Lower lobe of right lung (tissue), 2 donors: Measurements from ENCODE around the gene MAGEC3. TPM values are rescaled to one million over a fixed set of nuclear protein-coding genes. Genes with fewer than 3 reads are reported as not detected.

Experiments
- ATAC-seq, 2 donors: fragments of 200-7000 bp; cut with Tn5 transposase; one replicate each; pipeline ENCODE4 v1.9.1; 2020 to 2022; ENCODE audit warnings: mild to moderate bottlenecking in 2 of 2, moderate library complexity in 2 of 2
- DNase-seq: peaks from one replicate; pipeline ENCODE4 v3.0.0-alpha.2; 2020
- H3K27ac ChIP-seq: fragments of 200-600 bp; one replicate; pipeline ENCODE4 v1.8.0; 2022
- H3K27me3 ChIP-seq: fragments of 200-600 bp; one replicate; pipeline ENCODE4 v1.8.0; 2022; ENCODE audit warnings: low read depth
- H3K36me3 ChIP-seq: fragments of 200-600 bp; one replicate; pipeline ENCODE4 v1.8.0; 2022; ENCODE audit warnings: mild to moderate bottlenecking
- H3K4me1 ChIP-seq: fragments of 200-600 bp; one replicate; pipeline ENCODE4 v1.8.0; 2022
- H3K4me3 ChIP-seq: fragments of 200-600 bp; one replicate; pipeline ENCODE4 v1.8.0; 2022; ENCODE audit warnings: mild to moderate bottlenecking
- H3K9me3 ChIP-seq: fragments of 200-600 bp; one replicate; pipeline ENCODE4 v1.8.0; 2022
- CTCF ChIP-seq: fragments of 200-600 bp; IDR thresholded peaks from one replicate; pipeline ENCODE4 v1.8.0; 2022; ENCODE audit warnings: antibody characterized with exemption, mild to moderate bottlenecking
- intact Hi-C: fragments of 100-400 bp; cut with DNase I; formaldehyde crosslinking; loops from one replicate; pipeline ENCODE4 v1.11.0; 2022
- total RNA-seq: library from RNA; stranded (reverse); fragmentation: NEBNext Ultra II Directional; extraction: Animal tissue kit (Norgen Biotek cat#: 25700); gene quantifications from one replicate; pipeline ENCODE4 v1.2.1, GENCODE V29; 2021
- donor health status: DM: no; HTN: yes; CAD: no; lungs with severe emphysema.

The MAGEC3 gene
- total RNA-seq, 1 donor from 2014 or later: not detected

DNA sequence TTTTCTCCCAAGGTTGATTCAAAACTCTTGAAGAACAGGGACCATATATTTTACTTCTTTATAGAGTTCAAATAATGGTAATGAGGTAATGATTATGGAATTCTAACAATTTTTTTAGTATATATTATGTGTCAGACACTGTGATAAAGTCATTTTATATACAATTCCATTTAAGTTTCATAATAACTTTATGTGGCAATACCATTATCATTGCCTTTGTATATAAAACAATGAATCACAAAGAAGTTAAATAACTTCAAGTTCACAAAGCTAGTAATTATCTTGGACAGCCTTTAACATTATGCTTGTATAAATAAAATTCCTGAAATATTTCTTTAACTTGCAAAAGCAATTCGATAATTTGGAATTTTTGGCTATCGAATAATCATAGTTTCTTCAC lies 86.2 kb downstream of the MAGEC3 start:
- Histone ChIP-seq H3K36me3 (no peaks in the 10 kb centered on the region), H3K27me3 (no peaks in the 10 kb centered on the region), H3K4me3 (no peak overlapping the region), H3K27ac (no peak overlapping the region), H3K4me1 (no peaks in the 10 kb centered on the region), H3K9me3 (no peaks in the 10 kb centered on the region)
- no peak for ATAC-seq
- DNase-seq: no peak
- intact Hi-C loops: no loop called here
- no peak for TF ChIP-seq CTCF

DNA sequence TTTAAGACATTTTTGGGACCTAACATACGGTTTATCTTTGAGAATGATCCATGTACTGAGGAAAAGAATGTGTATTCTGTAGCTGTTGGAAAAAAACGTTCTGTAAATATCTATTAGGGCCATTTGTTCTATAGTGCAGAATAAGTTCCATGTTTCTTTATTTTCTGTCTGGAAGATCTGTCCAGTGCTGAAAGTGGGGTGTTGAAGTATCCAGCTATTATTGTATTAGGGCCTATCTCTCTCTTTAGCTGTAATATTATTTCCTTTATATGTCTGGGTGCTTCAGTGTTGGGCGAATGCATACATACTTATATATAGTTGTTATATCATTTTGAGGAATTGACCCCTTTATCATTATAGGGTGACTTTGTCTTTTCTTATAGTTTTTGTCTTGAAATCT lies 90.3 kb downstream of the MAGEC3 start:
- intact Hi-C loops: no loop called here
- no peaks in the 10 kb centered on the region for H3K9me3 ChIP-seq
- ATAC-seq (no peak), DNase-seq (no peak)
- no peak for TF ChIP-seq CTCF
- no peak overlapping the region for H3K27ac ChIP-seq
- no peaks in the 10 kb centered on the region for H3K4me1 ChIP-seq
- H3K36me3 ChIP-seq: no peaks in the 10 kb centered on the region
- H3K4me3 ChIP-seq: no peak overlapping the region
- no peaks in the 10 kb centered on the region for H3K27me3 ChIP-seq

- no peak for DNase-seq
- intact Hi-C loops: no loop called here
- no peaks in the 10 kb centered on the region for H3K9me3 ChIP-seq
- no peak for ATAC-seq
- no peak overlapping the region for H3K4me3 ChIP-seq
- H3K4me1 ChIP-seq: no peaks in the 10 kb centered on the region
- H3K36me3 ChIP-seq: no peaks in the 10 kb centered on the region
- H3K27me3 ChIP-seq: no peaks in the 10 kb centered on the region
- no peak overlapping the region for H3K27ac ChIP-seq
- TF ChIP-seq CTCF: no peak
These were observed 96.0 kb downstream of the MAGEC3 start for GRCh38 chrX:141934059-141934641.

DNA sequence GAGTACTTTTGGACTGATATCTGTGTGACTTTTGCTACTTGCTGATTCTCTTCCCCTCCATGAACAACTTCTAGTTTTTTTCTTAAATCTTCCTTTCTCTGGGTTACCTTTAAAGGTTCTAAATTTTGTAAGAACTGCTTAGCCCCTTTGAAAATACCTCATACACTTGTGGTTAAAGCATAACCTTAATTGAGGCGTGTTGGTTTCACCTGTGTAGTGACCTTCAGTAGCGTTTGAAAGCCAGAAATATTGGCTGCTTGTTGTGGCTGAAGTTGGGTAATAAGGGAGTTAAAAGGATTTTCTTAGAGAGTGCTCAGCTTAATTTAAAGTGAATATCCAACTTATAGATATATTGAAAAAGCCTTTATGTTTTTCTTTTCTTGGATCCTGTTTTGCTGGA lies 97.5 kb downstream of the MAGEC3 start:
- Histone ChIP-seq H3K9me3 (no peaks in the 10 kb centered on the region), H3K36me3 (no peaks in the 10 kb centered on the region), H3K4me1 (no peaks in the 10 kb centered on the region), H3K4me3 (no peak overlapping the region), H3K27ac (no peak overlapping the region), H3K27me3 (no peaks in the 10 kb centered on the region)
- DNase-seq (no peak), ATAC-seq (no peak)
- intact Hi-C loops: no loop called here
- no peak for TF ChIP-seq CTCF

DNA sequence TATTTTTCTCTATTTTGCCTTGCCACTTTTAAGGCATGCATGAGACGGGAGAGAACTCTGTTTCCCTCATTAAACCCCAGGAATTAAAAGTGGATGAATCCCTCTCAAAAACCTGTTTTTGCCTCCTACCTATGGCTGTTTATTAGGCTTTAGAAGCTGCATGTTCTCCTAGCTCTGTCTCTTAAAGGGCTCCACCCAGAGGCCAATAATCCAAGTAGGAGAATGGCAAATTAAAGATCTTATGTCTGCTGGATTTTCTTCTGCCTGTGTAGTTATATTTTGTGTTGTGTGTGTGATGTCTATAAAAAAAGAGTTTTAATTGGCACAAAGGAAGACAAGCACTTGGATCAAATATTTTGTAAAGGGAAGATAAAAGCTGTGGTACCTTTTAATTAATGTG lies 98.0 kb downstream of the MAGEC3 start:
- Histone ChIP-seq H3K27ac (no peak overlapping the region), H3K4me1 (no peaks in the 10 kb centered on the region), H3K9me3 (no peaks in the 10 kb centered on the region), H3K27me3 (no peaks in the 10 kb centered on the region), H3K36me3 (no peaks in the 10 kb centered on the region), H3K4me3 (no peak overlapping the region)
- no peak for ATAC-seq
- no peak for DNase-seq
- no peak for TF ChIP-seq CTCF
- intact Hi-C loops: no loop called here

DNA sequence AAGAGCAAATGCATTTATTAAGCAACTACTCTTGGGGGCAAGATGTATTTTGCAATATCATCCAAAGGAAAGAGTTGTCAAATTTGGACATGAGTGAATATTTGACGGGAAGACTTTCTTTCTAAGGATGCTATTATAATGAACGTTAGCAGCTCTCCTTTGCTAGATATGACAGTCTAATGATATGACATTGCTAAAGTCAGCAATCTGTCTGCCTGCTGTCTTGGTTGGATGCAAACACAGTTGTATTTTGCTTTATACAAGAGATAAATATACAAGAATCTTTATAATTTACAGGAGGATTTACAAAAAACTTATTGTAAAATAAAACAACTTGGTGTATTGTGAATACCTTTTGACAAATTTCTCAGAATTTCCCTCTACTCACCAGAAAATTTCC lies 103.1 kb downstream of the MAGEC3 start:
- intact Hi-C loops: no loop called here
- no peaks in the 10 kb centered on the region for H3K4me1 ChIP-seq
- no peak overlapping the region for H3K27ac ChIP-seq
- H3K27me3 ChIP-seq: no peaks in the 10 kb centered on the region
- ATAC-seq (no peak), DNase-seq (no peak)
- TF ChIP-seq CTCF: no peak
- no peak overlapping the region for H3K4me3 ChIP-seq
- no peaks in the 10 kb centered on the region for H3K36me3 ChIP-seq
- H3K9me3 ChIP-seq: no peaks in the 10 kb centered on the region
